Activated CD8-positive, alpha-beta T cell treated with anti-CD3 and anti-CD28 coated beads, Interleukin-2, amount 10 ng/mL, durations not matched to agents 7 days and 5 days (primary cell): Measurements from ENCODE around the gene ARHGEF19. TPM values are rescaled to one million over a fixed set of nuclear protein-coding genes. Genes with fewer than 3 reads are reported as not detected.

Experiments used
- ATAC-seq: fragments of 150-1000 bp; cut with Tn5 transposase; one replicate; pipeline ENCODE4 v1.10.0; 2021; ENCODE audit warnings: moderate library complexity
- CTCF ChIA-PET: fragments of 350-600 bp; sonication (Branson Sonifier 250); formaldehyde crosslinking; loops from one replicate; lab custom pipeline; 2021; ENCODE audit warnings: antibody characterized with exemption; lab: Charles Lee
- POLR2A ChIA-PET: fragments of 350-600 bp; sonication (Branson Sonifier 250); formaldehyde crosslinking; loops from one replicate; lab custom pipeline; 2021; ENCODE audit warnings: antibody characterized with exemption; lab: Charles Lee
- DNase-seq: peaks from one replicate; pipeline ENCODE4 v3.0.0-alpha.2; 2020
- H3K27ac Mint-ChIP-seq: one replicate; pipeline ENCODE4 v1.8.0; 2021; ENCODE audit warnings: mild to moderate bottlenecking, mixed read lengths
- H3K27me3 Mint-ChIP-seq: one replicate; pipeline ENCODE4 v1.8.0; 2021; ENCODE audit warnings: low read depth, mixed read lengths
- H3K36me3 Mint-ChIP-seq: one replicate; pipeline ENCODE4 v1.8.0; 2021; ENCODE audit warnings: low read depth, mixed read lengths
- H3K4me1 Mint-ChIP-seq: one replicate; pipeline ENCODE4 v1.8.0; 2021; ENCODE audit warnings: low read depth, mixed read lengths
- H3K4me3 Mint-ChIP-seq: one replicate; pipeline ENCODE4 v1.8.0; 2021; ENCODE audit warnings: mild to moderate bottlenecking, mixed read lengths
- H3K9me3 Mint-ChIP-seq: one replicate; pipeline ENCODE4 v1.8.0; 2022; ENCODE audit warnings: mixed read lengths; ENCODE audit not compliant: insufficient read depth
- total RNA-seq, 2 experiments: library from RNA; stranded (reverse); gene quantifications; one replicate each; pipeline ENCODE4 v1.2.3, GENCODE V29; 2021

The ARHGEF19 gene
- total RNA-seq, 2 experiments from 2014 or later, result 11.4 to 11.9 TPM

DNA sequence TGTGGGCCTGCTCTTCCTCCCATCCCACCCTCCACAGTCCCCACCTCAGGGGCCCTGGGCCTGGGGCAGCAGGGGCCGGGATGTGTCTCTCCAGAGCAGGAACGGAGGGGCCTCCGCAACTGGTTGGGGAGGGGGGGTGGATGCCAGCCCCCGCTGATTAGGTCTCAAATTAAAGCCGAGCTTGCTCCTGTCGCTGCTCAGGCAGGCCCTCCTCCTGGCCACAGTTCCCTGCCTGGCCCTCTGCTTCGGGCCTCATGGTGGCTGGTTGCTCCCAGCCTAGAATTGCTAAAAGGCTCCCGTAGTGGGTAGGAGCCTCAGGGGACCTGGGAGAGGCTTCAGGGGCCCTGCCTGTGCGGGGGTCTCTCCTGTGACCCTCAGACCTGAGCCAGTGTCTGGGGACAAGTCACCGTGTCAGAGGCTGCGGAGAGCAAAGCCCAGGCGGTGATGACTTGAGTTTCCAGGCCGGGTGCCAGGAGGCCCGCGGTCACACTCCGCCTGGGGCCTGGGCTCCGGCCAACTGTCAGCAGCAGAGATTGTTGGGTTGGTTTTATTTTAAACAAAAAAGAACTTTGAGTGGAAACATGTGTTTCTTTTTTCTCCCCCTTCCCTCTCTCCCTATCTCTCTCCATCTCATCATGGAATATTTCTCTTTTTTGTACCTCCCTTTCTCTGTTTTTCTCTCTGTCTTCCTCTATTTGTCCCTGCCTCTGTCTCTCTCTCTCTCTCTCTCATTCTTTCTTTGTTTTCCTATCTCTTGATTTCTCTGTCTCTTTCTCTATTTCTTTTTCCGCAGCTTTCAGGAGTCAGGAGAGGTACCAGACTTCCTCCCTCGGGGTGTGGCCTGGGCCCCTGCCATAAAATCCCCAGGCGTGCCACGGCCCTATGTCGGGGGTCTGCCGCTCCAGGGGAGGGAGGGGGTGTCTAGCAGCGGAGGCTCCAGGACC, 36.6 kb downstream of the ARHGEF19 start:
- H3K27me3 Mint-ChIP-seq, result peaks cover 12% of the 10 kb centered on the region
- H3K27ac Mint-ChIP-seq, result no peak overlapping the region
- ChIA-PET CTCF (interaction anchor here (0.8 kb wide), 1 partner anchor 97 kb away, joined by 3 read pairs; no protein-coding TSS in a partner anchor), POLR2A (no interaction called here)
- DNase-seq, result no peak
- H3K9me3 Mint-ChIP-seq, result no peaks in the 10 kb centered on the region
- H3K4me3 Mint-ChIP-seq, result no peak overlapping the region
- H3K36me3 Mint-ChIP-seq, result no peaks in the 10 kb centered on the region
- ATAC-seq, result no peak
- no peaks in the 10 kb centered on the region for H3K4me1 Mint-ChIP-seq

GRCh38 chr1:16174886-16175598, 37.4 kb downstream of the ARHGEF19 start:
- no peak overlapping the region for H3K27ac Mint-ChIP-seq
- ChIA-PET POLR2A (no interaction called here), CTCF (no interaction called here)
- no peak overlapping the region for H3K4me3 Mint-ChIP-seq
- H3K27me3 Mint-ChIP-seq, result peaks cover 18% of the 10 kb centered on the region
- no peaks in the 10 kb centered on the region for H3K4me1 Mint-ChIP-seq
- no peaks in the 10 kb centered on the region for H3K9me3 Mint-ChIP-seq
- no peak for DNase-seq
- no peak for ATAC-seq
- H3K36me3 Mint-ChIP-seq, result no peaks in the 10 kb centered on the region

GRCh38 chr1:16174261-16174868, 38.1 kb downstream of the ARHGEF19 start:
- Mint-ChIP-seq H3K27me3 (peaks cover 21% of the 10 kb centered on the region), H3K4me1 (no peaks in the 10 kb centered on the region), H3K27ac (no peak overlapping the region), H3K36me3 (no peaks in the 10 kb centered on the region), H3K9me3 (no peaks in the 10 kb centered on the region), H3K4me3 (no peak overlapping the region)
- ChIA-PET CTCF (no interaction called here), POLR2A (no interaction called here)
- DNase-seq (no peak), ATAC-seq (no peak)

GRCh38 chr1:16173447-16174260, 38.8 kb downstream of the ARHGEF19 start:
- no peak for DNase-seq
- Mint-ChIP-seq H3K36me3 (no peaks in the 10 kb centered on the region), H3K4me3 (no peak overlapping the region), H3K4me1 (peaks cover 7% of the 10 kb centered on the region), H3K9me3 (no peaks in the 10 kb centered on the region), H3K27ac (no peak overlapping the region), H3K27me3 (peaks cover 25% of the 10 kb centered on the region)
- POLR2A ChIA-PET, result no interaction called here
- CTCF ChIA-PET, result interaction anchor here (1.3 kb wide), 1 partner anchor 94 kb away, joined by 3 read pairs; no protein-coding TSS in a partner anchor
- no peak for ATAC-seq

- ATAC-seq (no peak), DNase-seq (no peak)
- Mint-ChIP-seq H3K4me3 (no peak overlapping the region), H3K36me3 (no peaks in the 10 kb centered on the region), H3K27me3 (peaks cover 23% of the 10 kb centered on the region), H3K27ac (no peak overlapping the region), H3K4me1 (peaks cover 13% of the 10 kb centered on the region), H3K9me3 (no peaks in the 10 kb centered on the region)
- ChIA-PET CTCF (interaction anchor here (1.3 kb wide), 1 partner anchor 94 kb away, joined by 3 read pairs; no protein-coding TSS in a partner anchor), POLR2A (no interaction called here)
Observed at GRCh38 chr1:16172964-16173446, 39.4 kb downstream of the ARHGEF19 start.

DNA sequence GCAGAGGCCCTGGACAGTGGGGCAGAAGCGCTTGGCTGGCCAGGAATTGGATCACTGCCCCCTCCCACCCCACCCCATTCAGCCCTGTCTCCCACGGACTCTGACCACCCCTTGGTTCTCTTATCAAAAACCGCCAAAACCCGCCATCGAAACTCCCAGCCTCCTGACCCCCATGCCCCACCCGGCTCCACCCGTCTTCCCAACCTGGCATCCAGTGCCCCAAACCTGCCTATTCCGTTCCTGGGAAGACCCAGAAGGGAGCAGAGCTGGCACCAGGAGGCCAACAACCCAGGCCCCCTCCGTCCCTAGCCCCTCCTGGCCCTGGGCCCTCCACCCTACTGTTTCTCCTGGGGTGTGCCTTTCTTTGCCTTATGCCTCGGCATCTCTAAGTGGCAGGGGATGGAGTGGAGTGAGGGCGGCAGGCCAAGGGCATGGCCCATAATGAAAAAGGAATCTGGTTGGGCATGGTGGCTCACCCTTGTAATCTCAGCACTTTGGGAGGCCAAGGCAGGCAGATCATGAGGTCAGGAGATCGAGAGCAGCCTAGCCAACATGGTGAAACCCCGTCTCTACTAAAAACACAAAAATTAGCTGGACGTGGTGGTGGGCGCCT, 40.1 kb downstream of the ARHGEF19 start:
- Mint-ChIP-seq H3K27ac (no peak overlapping the region), H3K4me1 (peaks cover 13% of the 10 kb centered on the region), H3K9me3 (no peaks in the 10 kb centered on the region), H3K4me3 (no peak overlapping the region), H3K36me3 (no peaks in the 10 kb centered on the region), H3K27me3 (peaks cover 22% of the 10 kb centered on the region)
- CTCF ChIA-PET, result interaction anchor here (1.3 kb wide), 1 partner anchor 93 kb away, joined by 3 read pairs; no protein-coding TSS in a partner anchor
- POLR2A ChIA-PET, result no interaction called here
- DNase-seq (no peak), ATAC-seq (no peak)

- ChIA-PET POLR2A (no interaction called here), CTCF (no interaction called here)
- Mint-ChIP-seq H3K36me3 (no peaks in the 10 kb centered on the region), H3K4me3 (no peak overlapping the region), H3K27me3 (peaks cover 17% of the 10 kb centered on the region), H3K9me3 (no peaks in the 10 kb centered on the region), H3K27ac (no peak overlapping the region), H3K4me1 (peaks cover 18% of the 10 kb centered on the region)
- DNase-seq (no peak), ATAC-seq (no peak)
Observed at GRCh38 chr1:16171314-16172151, 40.9 kb downstream of the ARHGEF19 start.

- ChIA-PET POLR2A (no interaction called here), CTCF (no interaction called here)
- H3K9me3 Mint-ChIP-seq, result no peaks in the 10 kb centered on the region
- peaks cover 21% of the 10 kb centered on the region for H3K4me1 Mint-ChIP-seq
- DNase-seq, result no peak
- H3K36me3 Mint-ChIP-seq, result no peaks in the 10 kb centered on the region
- peaks cover 22% of the 10 kb centered on the region for H3K27me3 Mint-ChIP-seq
- no peak overlapping the region for H3K27ac Mint-ChIP-seq
- no peak overlapping the region for H3K4me3 Mint-ChIP-seq
- no peak for ATAC-seq
Observed at GRCh38 chr1:16170283-16170673, 42.2 kb downstream of the ARHGEF19 start.

DNA sequence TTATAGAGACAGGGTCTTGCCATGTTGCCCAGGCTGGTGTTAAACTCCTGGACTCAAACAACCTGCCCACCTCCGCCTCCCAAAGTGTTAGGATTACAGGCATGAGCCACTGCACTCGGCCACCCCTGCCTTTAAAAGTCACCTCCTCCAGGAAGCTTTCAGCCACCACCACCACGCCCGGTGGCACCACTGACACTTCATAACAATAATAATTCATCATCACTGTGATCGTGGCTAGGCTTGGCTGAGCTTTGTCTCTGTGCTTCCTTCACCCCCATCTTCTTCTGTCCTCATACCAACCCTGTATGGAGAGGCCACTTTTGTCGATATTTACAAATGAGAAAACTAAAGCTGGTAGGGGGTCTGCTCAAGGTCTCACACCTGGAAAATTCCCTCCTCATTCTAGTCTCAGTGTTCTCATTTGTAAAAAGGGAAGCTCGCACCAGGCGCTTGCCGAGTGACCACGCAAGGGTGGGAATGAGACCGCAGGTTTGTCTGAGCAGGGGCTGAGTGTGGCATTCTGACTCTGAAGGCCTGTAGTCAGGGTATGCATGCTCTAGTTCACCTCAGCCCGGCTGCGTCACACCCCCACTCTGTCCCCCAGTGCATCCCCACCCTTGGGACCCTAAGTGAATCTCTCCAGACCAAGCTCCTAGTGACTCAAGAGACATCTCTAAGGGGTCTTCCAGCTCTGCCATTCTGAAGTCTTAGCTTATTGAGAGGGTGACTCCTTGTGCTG, 43.7 kb downstream of the ARHGEF19 start:
- POLR2A ChIA-PET, result no interaction called here
- peak; percentile 47 for DNase-seq

More for the DNA sequence above, 43.7 kb downstream of the ARHGEF19 start:
- ATAC-seq, result no peak
- H3K4me3 Mint-ChIP-seq, result peak overlapping the region; percentile 53
- no peak overlapping the region for H3K27ac Mint-ChIP-seq
- no peaks in the 10 kb centered on the region for H3K9me3 Mint-ChIP-seq
- peaks cover 28% of the 10 kb centered on the region for H3K4me1 Mint-ChIP-seq
- CTCF ChIA-PET, result interaction anchor here (1.4 to 1.9 kb wide), 3 partner anchors 19 to 90 kb away, joined by 4 to 10 read pairs (median 5); no protein-coding TSS in a partner anchor
- peaks cover 26% of the 10 kb centered on the region for H3K27me3 Mint-ChIP-seq
- H3K36me3 Mint-ChIP-seq, result no peaks in the 10 kb centered on the region
